Stimulated activated memory B cell treated with anti-CD40 and anti-IgM and Interleukin-4, amounts not matched to agents 10 μg/mL and 1 μg/mL and 100 μg/mL, for 72 hours (primary cell): Measurements from ENCODE around the gene FGF2.

Source experiments
- ATAC-seq: fragments of 150-1000 bp; cut with Tn5 transposase; 2 replicates; pipeline ENCODE4 v1.10.0; 2021
- H3K27ac Mint-ChIP-seq: one replicate; pipeline ENCODE4 v1.8.0; 2022; ENCODE audit warnings: mild to moderate bottlenecking, mixed read lengths
- H3K27me3 Mint-ChIP-seq: one replicate; pipeline ENCODE4 v1.8.0; 2022; ENCODE audit warnings: mixed read lengths
- H3K36me3 Mint-ChIP-seq: one replicate; pipeline ENCODE4 v1.8.0; 2022; ENCODE audit warnings: mixed read lengths
- H3K4me1 Mint-ChIP-seq: one replicate; pipeline ENCODE4 v1.8.0; 2022; ENCODE audit warnings: mixed read lengths
- H3K4me3 Mint-ChIP-seq: one replicate; pipeline ENCODE4 v1.8.0; 2022; ENCODE audit warnings: mild to moderate bottlenecking, moderate library complexity, mixed read lengths
- H3K9me3 Mint-ChIP-seq: one replicate; pipeline ENCODE4 v1.8.0; 2022; ENCODE audit warnings: mixed read lengths

FGF2 gene

DNA sequence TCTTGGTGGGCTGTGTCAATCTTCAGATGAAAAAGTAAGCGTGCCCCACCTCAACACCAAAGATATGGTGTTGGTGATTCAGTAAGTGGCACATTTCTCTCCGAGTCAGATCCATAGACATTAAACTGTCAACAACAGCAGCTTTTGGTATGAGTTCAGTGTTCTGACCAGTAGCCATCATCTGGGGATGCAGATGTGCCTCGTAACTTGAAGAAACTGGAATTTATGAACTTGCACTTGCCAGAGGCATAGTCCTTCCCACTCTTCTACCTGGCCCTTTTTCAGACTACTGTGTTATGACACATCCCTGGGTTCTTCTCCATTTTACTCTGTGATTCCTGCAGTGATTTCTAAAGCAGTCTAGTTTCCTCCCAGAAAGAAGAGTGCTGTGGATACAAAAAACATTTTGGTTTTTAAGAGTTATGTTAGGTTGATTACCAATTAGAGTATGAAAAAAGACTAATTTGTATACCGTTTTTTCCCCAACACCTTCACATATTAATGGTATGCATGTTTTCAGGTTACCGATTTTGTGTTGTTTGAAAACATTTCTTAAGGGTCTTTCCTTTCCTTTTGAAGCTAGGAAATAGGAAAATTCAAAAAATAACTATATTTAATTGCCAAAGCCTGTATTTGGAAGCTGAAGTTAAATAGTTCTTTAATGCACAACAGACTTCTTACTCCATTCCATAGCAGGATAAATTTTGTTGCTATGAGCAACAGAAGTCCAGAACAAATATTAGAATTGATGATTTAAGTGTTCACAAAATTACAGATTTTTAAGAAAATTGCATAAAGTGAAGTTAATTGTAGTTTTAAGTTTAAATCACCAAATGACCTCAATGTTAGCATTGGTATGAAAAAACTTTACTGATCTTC, 56.5 kb downstream of the FGF2 start:
- H3K36me3 Mint-ChIP-seq: peaks cover 9% of the 10 kb centered on the region
- no peaks in the 10 kb centered on the region for H3K4me1 Mint-ChIP-seq
- peaks cover 8% of the 10 kb centered on the region for H3K27me3 Mint-ChIP-seq
- H3K4me3 Mint-ChIP-seq: no peak overlapping the region
- ATAC-seq: no peak
- no peak overlapping the region for H3K27ac Mint-ChIP-seq
- peaks cover 13% of the 10 kb centered on the region for H3K9me3 Mint-ChIP-seq

GRCh38 chr4:122884499-122884898, 57.9 kb downstream of the FGF2 start:
- H3K36me3 Mint-ChIP-seq: peaks cover 9% of the 10 kb centered on the region
- H3K27me3 Mint-ChIP-seq: peaks cover 8% of the 10 kb centered on the region
- H3K4me1 Mint-ChIP-seq: no peaks in the 10 kb centered on the region
- no peak for ATAC-seq
- H3K4me3 Mint-ChIP-seq: no peak overlapping the region
- no peak overlapping the region for H3K27ac Mint-ChIP-seq
- peaks cover 13% of the 10 kb centered on the region for H3K9me3 Mint-ChIP-seq

DNA sequence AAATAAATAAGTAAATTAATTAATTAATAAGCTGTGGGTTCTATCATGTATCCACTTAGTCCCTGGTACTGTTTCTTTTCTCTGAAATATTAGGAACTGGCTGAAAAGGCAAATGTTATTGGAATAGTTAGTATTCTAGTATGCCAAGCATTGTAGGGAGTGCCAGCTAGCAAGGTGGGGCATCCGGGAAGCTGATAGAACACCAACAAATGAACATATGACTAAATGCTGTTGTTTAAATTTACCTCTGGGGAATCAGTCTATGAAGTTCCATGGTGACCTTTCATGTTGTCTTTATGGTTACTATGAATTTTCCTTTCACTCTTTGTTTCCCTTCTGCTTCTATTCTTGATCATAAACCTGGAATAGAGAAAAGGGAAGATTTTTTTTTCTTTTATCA, 63.1 kb downstream of the FGF2 start:
- H3K4me3 Mint-ChIP-seq: no peak overlapping the region
- no peaks in the 10 kb centered on the region for H3K9me3 Mint-ChIP-seq
- no peaks in the 10 kb centered on the region for H3K4me1 Mint-ChIP-seq
- no peak overlapping the region for H3K27ac Mint-ChIP-seq
- no peaks in the 10 kb centered on the region for H3K36me3 Mint-ChIP-seq
- no peak for ATAC-seq
- no peaks in the 10 kb centered on the region for H3K27me3 Mint-ChIP-seq

DNA sequence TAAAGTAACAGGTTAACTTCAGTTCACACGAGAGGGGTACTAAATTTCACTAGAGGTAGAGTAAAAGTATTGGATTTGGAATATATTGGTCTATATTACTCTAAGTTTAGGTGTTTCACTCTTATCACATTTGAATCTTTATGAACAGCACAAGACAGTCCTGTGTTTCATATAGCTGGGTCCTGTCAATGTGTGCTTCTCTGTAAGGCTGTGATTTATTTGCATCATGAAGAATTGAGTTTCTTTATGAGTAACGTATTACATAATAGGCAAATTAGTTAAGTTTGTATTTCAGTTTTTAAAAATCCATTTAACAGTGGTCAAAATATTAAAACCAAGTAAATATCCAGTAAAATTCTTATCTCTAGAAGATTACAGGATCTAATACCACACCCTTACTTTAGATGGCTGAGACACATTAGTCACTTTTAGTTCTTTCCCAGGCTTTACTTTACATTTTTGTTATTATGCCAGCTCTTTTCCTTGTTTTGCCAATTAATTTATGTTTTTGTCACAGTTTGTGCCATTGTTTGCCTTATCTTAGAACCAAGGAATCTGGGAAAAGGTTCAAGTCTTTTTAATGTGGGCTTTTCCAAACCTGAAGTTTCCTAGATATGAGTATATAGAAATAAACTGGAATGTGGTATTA, 63.6 kb downstream of the FGF2 start:
- Mint-ChIP-seq H3K4me3 (no peak overlapping the region), H3K36me3 (no peaks in the 10 kb centered on the region), H3K4me1 (no peaks in the 10 kb centered on the region), H3K27ac (no peak overlapping the region), H3K27me3 (no peaks in the 10 kb centered on the region), H3K9me3 (no peaks in the 10 kb centered on the region)
- no peak for ATAC-seq

- no peak overlapping the region for H3K27ac Mint-ChIP-seq
- H3K9me3 Mint-ChIP-seq: no peaks in the 10 kb centered on the region
- H3K4me3 Mint-ChIP-seq: no peak overlapping the region
- H3K27me3 Mint-ChIP-seq: no peaks in the 10 kb centered on the region
- no peak for ATAC-seq
- peaks cover 10% of the 10 kb centered on the region for H3K36me3 Mint-ChIP-seq
- no peaks in the 10 kb centered on the region for H3K4me1 Mint-ChIP-seq
Observed at GRCh38 chr4:122894827-122895226, 68.2 kb downstream of the FGF2 start.

- peaks cover 16% of the 10 kb centered on the region for H3K36me3 Mint-ChIP-seq
- H3K27ac Mint-ChIP-seq: no peak overlapping the region
- H3K4me1 Mint-ChIP-seq: no peaks in the 10 kb centered on the region
- H3K27me3 Mint-ChIP-seq: no peaks in the 10 kb centered on the region
- H3K9me3 Mint-ChIP-seq: no peaks in the 10 kb centered on the region
- H3K4me3 Mint-ChIP-seq: no peak overlapping the region
- ATAC-seq: no peak
Observed at GRCh38 chr4:122895336-122895995, 68.8 kb downstream of the FGF2 start.

DNA sequence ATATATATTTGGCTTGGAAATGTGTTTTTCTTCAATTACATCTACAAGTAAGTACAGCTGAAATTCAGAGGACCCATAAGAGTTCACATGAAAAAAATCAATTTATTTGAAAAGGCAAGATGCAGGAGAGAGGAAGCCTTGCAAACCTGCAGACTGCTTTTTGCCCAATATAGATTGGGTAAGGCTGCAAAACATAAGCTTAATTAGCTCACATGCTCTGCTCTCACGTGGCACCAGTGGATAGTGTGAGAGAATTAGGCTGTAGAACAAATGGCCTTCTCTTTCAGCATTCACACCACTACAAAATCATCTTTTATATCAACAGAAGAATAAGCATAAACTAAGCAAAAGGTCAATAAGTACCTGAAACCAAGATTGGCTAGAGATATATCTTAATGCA, 69.6 kb downstream of the FGF2 start:
- no peaks in the 10 kb centered on the region for H3K4me1 Mint-ChIP-seq
- H3K4me3 Mint-ChIP-seq: no peak overlapping the region
- ATAC-seq: no peak
- peaks cover 18% of the 10 kb centered on the region for H3K36me3 Mint-ChIP-seq
- H3K27me3 Mint-ChIP-seq: no peaks in the 10 kb centered on the region
- no peaks in the 10 kb centered on the region for H3K9me3 Mint-ChIP-seq
- no peak overlapping the region for H3K27ac Mint-ChIP-seq

GRCh38 chr4:122898370-122899150, 71.9 kb downstream of the FGF2 start:
- H3K9me3 Mint-ChIP-seq: no peaks in the 10 kb centered on the region
- ATAC-seq: no peak
- H3K27me3 Mint-ChIP-seq: no peaks in the 10 kb centered on the region
- H3K27ac Mint-ChIP-seq: no peak overlapping the region
- H3K4me3 Mint-ChIP-seq: no peak overlapping the region
- H3K4me1 Mint-ChIP-seq: no peaks in the 10 kb centered on the region
- peaks cover 18% of the 10 kb centered on the region for H3K36me3 Mint-ChIP-seq

GRCh38 chr4:122899682-122900081, 73.1 kb downstream of the FGF2 start:
- Mint-ChIP-seq H3K4me1 (no peaks in the 10 kb centered on the region), H3K4me3 (no peak overlapping the region), H3K36me3 (peaks cover 18% of the 10 kb centered on the region), H3K27ac (no peak overlapping the region), H3K27me3 (no peaks in the 10 kb centered on the region), H3K9me3 (no peaks in the 10 kb centered on the region)
- ATAC-seq: no peak

DNA sequence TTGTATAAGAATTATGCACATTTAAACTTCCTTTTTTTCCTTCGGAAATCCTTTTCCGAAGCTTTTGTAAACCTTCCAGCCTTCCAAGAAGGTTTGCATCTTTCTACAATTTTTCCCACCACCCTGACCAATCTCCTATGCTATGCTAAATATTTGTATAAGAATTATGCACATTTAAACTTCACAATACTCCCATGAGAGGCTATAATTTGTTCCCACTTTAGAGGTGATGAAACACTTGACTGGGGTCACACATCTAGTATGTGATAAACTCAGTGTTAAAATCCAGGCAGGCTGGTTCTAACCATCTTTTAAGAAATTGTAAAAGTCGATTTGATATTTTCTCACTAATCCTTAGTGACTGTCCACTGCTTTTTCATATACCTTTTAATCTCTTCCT, 73.7 kb downstream of the FGF2 start:
- Mint-ChIP-seq H3K4me3 (no peak overlapping the region), H3K27me3 (no peaks in the 10 kb centered on the region), H3K4me1 (no peaks in the 10 kb centered on the region), H3K27ac (no peak overlapping the region), H3K36me3 (peaks cover 18% of the 10 kb centered on the region), H3K9me3 (no peaks in the 10 kb centered on the region)
- no peak for ATAC-seq

GRCh38 chr4:122901247-122902010, 74.8 kb downstream of the FGF2 start:
- no peaks in the 10 kb centered on the region for H3K9me3 Mint-ChIP-seq
- no peaks in the 10 kb centered on the region for H3K27me3 Mint-ChIP-seq
- ATAC-seq: no peak
- no peaks in the 10 kb centered on the region for H3K4me1 Mint-ChIP-seq
- no peak overlapping the region for H3K4me3 Mint-ChIP-seq
- peaks cover 18% of the 10 kb centered on the region for H3K36me3 Mint-ChIP-seq
- H3K27ac Mint-ChIP-seq: no peak overlapping the region

- H3K27ac Mint-ChIP-seq: no peak overlapping the region
- H3K9me3 Mint-ChIP-seq: no peaks in the 10 kb centered on the region
- H3K4me1 Mint-ChIP-seq: no peaks in the 10 kb centered on the region
- H3K36me3 Mint-ChIP-seq: peaks cover 12% of the 10 kb centered on the region
- no peaks in the 10 kb centered on the region for H3K27me3 Mint-ChIP-seq
- no peak for ATAC-seq
- no peak overlapping the region for H3K4me3 Mint-ChIP-seq
Observed at GRCh38 chr4:122903766-122904288, 77.2 kb downstream of the FGF2 start.

- no peaks in the 10 kb centered on the region for H3K4me1 Mint-ChIP-seq
- peaks cover 8% of the 10 kb centered on the region for H3K36me3 Mint-ChIP-seq
- no peaks in the 10 kb centered on the region for H3K27me3 Mint-ChIP-seq
- no peaks in the 10 kb centered on the region for H3K9me3 Mint-ChIP-seq
- ATAC-seq: no peak
- H3K4me3 Mint-ChIP-seq: no peak overlapping the region
- no peak overlapping the region for H3K27ac Mint-ChIP-seq
Observed at GRCh38 chr4:122906859-122907305, 80.3 kb downstream of the FGF2 start.

DNA sequence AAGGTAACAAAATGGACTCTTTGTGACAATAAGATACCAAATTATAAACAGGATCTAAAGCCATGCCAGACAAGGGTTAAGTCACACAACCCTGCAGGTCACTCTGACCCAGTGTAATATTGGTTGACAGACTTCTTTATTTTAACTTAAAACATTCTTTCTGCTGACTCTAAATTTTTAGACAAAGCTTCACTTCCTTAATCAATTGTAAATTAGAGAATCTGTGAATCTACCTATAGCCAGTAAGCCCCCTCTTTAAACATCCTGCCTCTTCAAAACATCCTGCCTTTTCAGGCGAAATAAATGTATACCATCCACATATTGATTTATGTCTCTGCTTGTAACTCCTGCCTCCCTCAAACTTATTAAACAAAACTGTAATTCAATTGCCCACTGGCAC, 81.6 kb downstream of the FGF2 start:
- Mint-ChIP-seq H3K36me3 (peaks cover 10% of the 10 kb centered on the region), H3K4me1 (no peaks in the 10 kb centered on the region), H3K9me3 (no peaks in the 10 kb centered on the region), H3K27ac (no peak overlapping the region), H3K27me3 (no peaks in the 10 kb centered on the region), H3K4me3 (no peak overlapping the region)
- no peak for ATAC-seq
